ENCODE data around the gene HIF1A. TPM values are rescaled to one million over a fixed set of nuclear protein-coding genes. Genes with fewer than 3 reads are reported as not detected.

The HIF1A gene
- 100 to 1,000 TPM; 145 TPM for total RNA-seq

DNA sequence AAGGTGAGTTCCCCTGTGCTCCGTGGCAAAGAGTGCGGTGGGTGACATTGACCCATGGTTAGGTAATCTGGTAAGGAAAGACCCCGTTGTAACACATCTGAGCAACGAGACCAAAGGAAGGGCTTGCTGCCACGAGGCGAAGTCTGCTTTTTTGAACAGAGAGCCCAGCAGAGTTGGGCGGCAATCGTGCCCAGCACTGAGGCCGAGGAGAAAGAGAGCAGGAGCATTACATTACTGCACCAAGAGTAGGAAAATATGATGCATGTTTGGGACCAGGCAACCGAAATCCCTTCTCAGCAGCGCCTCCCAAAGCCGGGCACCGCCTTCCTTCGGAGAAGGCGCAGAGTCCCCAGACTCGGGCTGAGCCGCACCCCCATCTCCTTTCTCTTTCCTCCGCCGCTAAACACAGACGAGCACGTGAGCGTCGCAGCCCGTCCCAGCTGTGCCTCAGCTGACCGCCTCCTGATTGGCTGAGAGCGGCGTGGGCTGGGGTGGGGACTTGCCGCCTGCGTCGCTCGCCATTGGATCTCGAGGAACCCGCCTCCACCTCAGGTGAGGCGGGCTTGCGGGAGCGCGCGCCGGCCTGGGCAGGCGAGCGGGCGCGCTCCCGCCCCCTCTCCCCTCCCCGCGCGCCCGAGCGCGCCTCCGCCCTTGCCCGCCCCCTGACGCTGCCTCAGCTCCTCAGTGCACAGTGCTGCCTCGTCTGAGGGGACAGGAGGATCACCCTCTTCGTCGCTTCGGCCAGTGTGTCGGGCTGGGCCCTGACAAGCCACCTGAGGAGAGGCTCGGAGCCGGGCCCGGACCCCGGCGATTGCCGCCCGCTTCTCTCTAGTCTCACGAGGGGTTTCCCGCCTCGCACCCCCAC, at the start of gene HIF1A:
Gene HIF1A, plus strand, starts transcription at position 684 of the 865 bp plus-strand sequence. CDS start 292 bp downstream, outside the sequence.

DNA sequence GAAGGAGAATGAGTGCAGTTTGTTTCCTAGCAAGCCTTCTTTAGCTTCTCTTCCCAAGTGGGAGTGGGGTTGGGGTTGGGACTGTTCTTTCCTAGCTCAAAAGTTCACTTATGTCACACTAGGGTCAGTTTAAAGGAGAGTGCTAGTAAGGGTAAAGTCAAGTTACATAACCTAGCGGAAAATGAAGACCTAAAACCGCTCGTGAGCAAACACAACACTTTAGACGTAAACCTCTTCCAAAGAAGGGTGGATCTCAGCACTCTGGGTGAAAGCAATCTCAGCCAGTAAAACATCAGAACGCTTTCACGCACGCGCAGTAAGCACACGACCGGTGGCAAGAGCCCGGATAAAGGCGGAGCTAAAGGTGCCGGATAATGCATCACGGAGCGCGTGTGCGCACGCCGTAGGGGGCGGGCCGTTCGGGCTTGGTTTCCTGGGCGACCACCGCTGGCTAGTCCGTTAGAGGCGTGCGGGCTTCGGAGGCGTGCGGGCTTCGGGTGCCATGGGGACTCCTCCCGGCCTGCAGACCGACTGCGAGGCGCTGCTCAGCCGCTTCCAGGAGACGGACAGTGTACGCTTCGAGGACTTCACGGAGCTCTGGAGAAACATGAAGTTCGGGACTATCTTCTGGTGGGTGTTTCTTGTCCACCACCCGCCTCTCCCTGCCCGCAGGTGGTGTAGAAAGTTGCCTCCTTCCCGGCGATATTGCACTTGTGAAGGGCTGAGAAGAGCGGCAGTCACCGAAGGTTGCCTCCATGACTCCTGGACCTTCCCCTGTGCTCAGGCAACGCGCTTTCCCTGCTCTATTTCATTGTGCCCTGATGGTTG, 66.9 kb downstream of the HIF1A start, which contains the start of gene SNAPC1:
Gene SNAPC1, plus strand, starts transcription at position 462 of the 828 bp plus-strand sequence. Its CDS starts 41 bp downstream, at position 503.

Other genes with a start within 250 kb of the HIF1A start
- gene SNAPC1, start 66.9 kb downstream of the HIF1A start, total RNA-seq: 1 to 10 TPM; 5.5 to 6.0 TPM
- not detected for gene SYT16, start 117.2 kb downstream of the HIF1A start, total RNA-seq

Data from activated naive CD4-positive, alpha-beta T cell treated with anti-CD3 and anti-CD28 coated beads, Interleukin-2, amount 10 ng/mL, durations not matched to agents 5 hours and 36 hours (primary cell).